Gastrocnemius medialis (tissue), 4 donors: ENCODE measurements around the gene CMPK2. TPM values are rescaled to one million over a fixed set of nuclear protein-coding genes. Genes with fewer than 3 reads are reported as not detected.

Experiments used
- ATAC-seq, 2 donors: fragments of 150-250 bp; one replicate each; pipeline ENCODE4 v1.9.1; 2016
- DNase-seq, 2 donors: peaks; one replicate each; pipeline ENCODE4 v3.0.0-alpha.2; 2019
- H3K27ac ChIP-seq, 4 donors: fragments of 200-600 bp; sonication (generic); 1 replicate in 1 of 4; 2 replicates in 3 of 4; pipeline ENCODE4 v1.5.1; 2016 to 2018; ENCODE audit warnings: mild to moderate bottlenecking in 2 of 4, moderate library complexity in 1 of 4
- H3K27me3 ChIP-seq, 3 donors: fragments of 200-600 bp; sonication (generic) in 2 of 3; 1 replicate in 1 of 3; 2 replicates in 2 of 3; pipeline versions ENCODE4 v1.5.1 to v1.6.0; 2016 to 2019; ENCODE audit warnings: mild to moderate bottlenecking in 1 of 3, moderate library complexity in 1 of 3
- H3K36me3 ChIP-seq, 2 donors: fragments of 200-600 bp; sonication (generic) in 1 of 2; one replicate each; pipeline ENCODE4 v1.5.1; 2017 to 2018
- H3K4me1 ChIP-seq, 2 donors: fragments of 200-600 bp; sonication (generic) in 1 of 2; one replicate each; pipeline ENCODE4 v1.5.1; 2016 to 2017; ENCODE audit warnings: mild to moderate bottlenecking in 2 of 2
- H3K4me3 ChIP-seq, 4 donors: fragments of 200-600 bp; sonication (generic) in 3 of 4; 1 replicate in 1 of 4; 2 replicates in 3 of 4; pipeline ENCODE4 v1.5.1; 2016 to 2019; ENCODE audit warnings: mild to moderate bottlenecking in 2 of 4
- H3K9me3 ChIP-seq, 3 donors: fragments of 200-600 bp; sonication (generic) in 2 of 3; 1 replicate in 1 of 3; 2 replicates in 2 of 3; pipeline ENCODE4 v1.5.1; 2016 to 2019
- POLR2A ChIP-seq, 2 donors: fragments of 450-650 bp; IDR thresholded peaks; one replicate each; pipeline ENCODE4 v1.6.1; 2017; ENCODE audit warnings: antibody characterized with exemption in 2 of 2, mild to moderate bottlenecking in 2 of 2, moderate library complexity in 2 of 2
- in situ Hi-C, 4 donors: fragments of 200-750 bp; cut with MboI; loops; one replicate each; pipeline versions ENCODE4 v1.15.0 to v1.8.0; 2017; ENCODE audit warnings: low sequenced_read_pairs in 4 of 4
- intact Hi-C: fragments of 100-400 bp; cut with DNase I; formaldehyde crosslinking; loops from one replicate; pipeline ENCODE4 v1.15.1; 2023; ENCODE audit warnings: low total_unique reads
- total RNA-seq, 4 donors: library from RNA; depleted of rRNA; stranded (reverse); fragments of >200 nt; gene quantifications; one replicate each; pipeline versions ENCODE4 v1.1.0 to v1.2.3, GENCODE V29; 2016
- TF ChIP-seq, protein P1 (sequence below), 5 experiments: fragments of 450-650 bp in 3 of 5; fragments of 200-600 bp in 2 of 5; sonication (generic) in 2 of 5; IDR thresholded peaks in 4 of 5; conservative IDR thresholded peaks in 1 of 5; 1 replicate in 4 of 5; 2 replicates in 1 of 5; pipeline ENCODE4 v1.5.1; 2016 to 2019; ENCODE audit warnings: antibody characterized with exemption in 5 of 5, mild to moderate bottlenecking in 3 of 5, moderate library complexity in 3 of 5

The CMPK2 gene
- total RNA-seq, 4 donors from 2014 or later, result 2.1 to 12.2 (median 3.3) TPM

DNA sequence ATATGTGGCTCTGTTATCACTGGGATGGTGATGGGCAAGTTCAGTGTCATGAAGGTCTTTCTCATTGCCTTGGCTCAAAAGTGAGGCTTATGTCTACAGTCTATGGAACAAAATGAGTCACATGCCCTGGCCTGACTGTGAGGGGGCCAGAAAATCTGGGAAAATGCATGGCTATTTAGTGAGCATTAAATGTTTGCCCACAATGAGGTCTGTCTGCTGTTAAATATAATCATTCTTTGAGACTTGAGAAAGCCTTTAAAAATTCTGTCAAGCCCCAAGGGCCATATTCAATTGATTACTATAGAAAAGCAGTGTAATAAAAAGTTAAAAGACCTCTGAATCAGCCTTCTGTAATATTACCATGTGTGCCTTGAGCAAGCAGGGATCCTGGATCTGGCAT lies 46.0 kb upstream of the CMPK2 start:
- ATAC-seq (no peak), DNase-seq (no peak)
- Histone ChIP-seq H3K27me3 (no peaks in the 10 kb centered on the region), H3K4me1 (peaks cover 0 to under 1% of the 10 kb centered on the region in 2 donors), H3K36me3 (no peaks in the 10 kb centered on the region), H3K4me3 (no peak overlapping the region), H3K27ac (no peak overlapping the region), H3K9me3 (no peaks in the 10 kb centered on the region)
- in situ Hi-C loops (loop anchor here in 1 of 4 donors (5.0 kb wide), 1 partner anchor 116 kb away; no protein-coding TSS in a partner anchor), intact Hi-C loops (no loop called here)
- TF ChIP-seq, protein P1, sequence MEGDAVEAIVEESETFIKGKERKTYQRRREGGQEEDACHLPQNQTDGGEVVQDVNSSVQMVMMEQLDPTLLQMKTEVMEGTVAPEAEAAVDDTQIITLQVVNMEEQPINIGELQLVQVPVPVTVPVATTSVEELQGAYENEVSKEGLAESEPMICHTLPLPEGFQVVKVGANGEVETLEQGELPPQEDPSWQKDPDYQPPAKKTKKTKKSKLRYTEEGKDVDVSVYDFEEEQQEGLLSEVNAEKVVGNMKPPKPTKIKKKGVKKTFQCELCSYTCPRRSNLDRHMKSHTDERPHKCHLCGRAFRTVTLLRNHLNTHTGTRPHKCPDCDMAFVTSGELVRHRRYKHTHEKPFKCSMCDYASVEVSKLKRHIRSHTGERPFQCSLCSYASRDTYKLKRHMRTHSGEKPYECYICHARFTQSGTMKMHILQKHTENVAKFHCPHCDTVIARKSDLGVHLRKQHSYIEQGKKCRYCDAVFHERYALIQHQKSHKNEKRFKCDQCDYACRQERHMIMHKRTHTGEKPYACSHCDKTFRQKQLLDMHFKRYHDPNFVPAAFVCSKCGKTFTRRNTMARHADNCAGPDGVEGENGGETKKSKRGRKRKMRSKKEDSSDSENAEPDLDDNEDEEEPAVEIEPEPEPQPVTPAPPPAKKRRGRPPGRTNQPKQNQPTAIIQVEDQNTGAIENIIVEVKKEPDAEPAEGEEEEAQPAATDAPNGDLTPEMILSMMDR (IDR thresholded peaks at IDR 0.05 in 4 of 5, conservative IDR thresholded peaks at IDR 0.05 in 1 of 5), result no peak
- TF ChIP-seq POLR2A (IDR thresholded peaks at IDR 0.05), result no peak

DNA sequence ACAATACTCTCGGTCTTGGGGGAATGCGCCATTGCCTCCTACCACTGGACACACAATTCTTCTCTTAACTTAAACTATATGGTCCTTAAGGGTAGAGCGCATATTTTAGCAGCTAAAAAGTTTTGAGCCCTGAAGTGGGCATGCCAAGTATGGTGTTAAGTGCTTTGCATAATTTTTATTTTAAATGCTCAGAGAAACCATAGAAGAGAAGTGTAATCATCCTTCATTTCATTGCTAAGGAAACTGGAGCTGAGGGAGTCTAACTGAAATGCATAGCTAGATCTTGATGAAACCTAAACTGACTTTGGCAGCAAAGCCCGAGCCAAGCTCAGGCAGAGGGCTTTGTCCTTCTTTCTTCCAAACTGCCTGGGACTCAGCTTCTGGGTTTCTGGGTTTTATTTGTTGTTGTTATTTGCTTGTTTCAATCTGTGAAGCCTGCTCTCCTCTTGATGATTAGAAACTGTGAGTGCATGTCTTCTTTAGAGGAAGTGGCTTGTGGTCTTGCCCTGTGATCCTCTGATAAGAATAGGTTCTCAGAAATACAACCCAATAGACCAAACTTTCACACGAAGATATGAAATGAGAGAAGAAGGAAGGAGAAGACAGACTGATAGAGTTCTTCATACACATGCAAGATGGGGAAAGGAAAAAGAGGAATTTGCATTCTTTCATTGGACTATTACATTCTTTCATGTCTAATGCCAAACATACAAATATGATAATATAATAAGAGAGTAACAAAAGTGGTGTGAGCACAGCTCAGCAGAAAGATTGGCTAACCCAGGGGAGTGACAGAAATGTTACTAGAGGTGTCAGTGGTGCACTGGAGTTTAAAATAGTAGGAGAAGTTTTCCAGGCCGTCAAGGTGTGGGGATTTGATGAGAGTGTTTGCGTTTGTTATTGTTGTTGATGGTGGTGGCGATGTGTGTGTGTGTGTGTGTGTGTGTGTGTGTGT lies 44.0 kb upstream of the CMPK2 start:
- TF ChIP-seq POLR2A (IDR thresholded peaks at IDR 0.05), result no peak
- TF ChIP-seq, protein P1 (IDR thresholded peaks at IDR 0.05 in 4 of 5, conservative IDR thresholded peaks at IDR 0.05 in 1 of 5), result no peak
- DNase-seq, result no peak
- no peaks in the 10 kb centered on the region for H3K27me3 ChIP-seq
- in situ Hi-C loops (loop anchor here in 3 of 4 donors (5.0 to 10.0 kb wide), 3 partner anchors 118 to 135 kb away; no protein-coding TSS in a partner anchor), intact Hi-C loops (no loop called here)
- no peak overlapping the region for H3K4me3 ChIP-seq
- no peaks in the 10 kb centered on the region for H3K36me3 ChIP-seq
- no peak for ATAC-seq
- no peaks in the 10 kb centered on the region for H3K4me1 ChIP-seq
- H3K27ac ChIP-seq, result no peak overlapping the region
- H3K9me3 ChIP-seq, result no peaks in the 10 kb centered on the region

DNA sequence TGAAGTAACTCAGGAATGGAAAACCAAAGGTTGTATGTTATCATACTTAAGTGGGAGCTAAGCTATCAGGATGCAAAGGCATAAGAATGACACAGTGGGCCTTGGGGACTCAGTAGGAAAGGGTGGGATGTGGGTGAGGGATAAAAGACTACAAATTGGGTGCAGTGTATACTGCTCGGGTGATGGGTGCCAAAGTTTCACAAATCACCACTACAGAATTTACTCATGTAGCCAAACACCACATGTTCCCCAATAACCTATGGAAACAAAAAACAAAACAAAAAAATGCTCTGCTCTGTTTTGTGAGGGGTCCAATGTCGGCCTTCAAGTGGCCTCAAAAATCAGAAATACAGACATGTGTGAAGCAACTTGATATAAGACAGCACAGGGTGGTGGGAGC lies 42.6 kb upstream of the CMPK2 start:
- H3K9me3 ChIP-seq, result no peaks in the 10 kb centered on the region
- no peaks in the 10 kb centered on the region for H3K4me1 ChIP-seq
- DNase-seq (no peak), ATAC-seq (no peak)
- TF ChIP-seq, protein P1 (IDR thresholded peaks at IDR 0.05 in 4 of 5, conservative IDR thresholded peaks at IDR 0.05 in 1 of 5), result no peak
- no peak for TF ChIP-seq POLR2A (IDR thresholded peaks at IDR 0.05)
- intact Hi-C loops, result no loop called here
- H3K27ac ChIP-seq, result no peak overlapping the region
- no peaks in the 10 kb centered on the region for H3K27me3 ChIP-seq
- in situ Hi-C loops, result loop anchor here in 2 of 4 donors (5.0 to 10.0 kb wide), 2 partner anchors 134 to 137 kb away; no protein-coding TSS in a partner anchor
- H3K36me3 ChIP-seq, result no peaks in the 10 kb centered on the region
- no peak overlapping the region for H3K4me3 ChIP-seq

DNA sequence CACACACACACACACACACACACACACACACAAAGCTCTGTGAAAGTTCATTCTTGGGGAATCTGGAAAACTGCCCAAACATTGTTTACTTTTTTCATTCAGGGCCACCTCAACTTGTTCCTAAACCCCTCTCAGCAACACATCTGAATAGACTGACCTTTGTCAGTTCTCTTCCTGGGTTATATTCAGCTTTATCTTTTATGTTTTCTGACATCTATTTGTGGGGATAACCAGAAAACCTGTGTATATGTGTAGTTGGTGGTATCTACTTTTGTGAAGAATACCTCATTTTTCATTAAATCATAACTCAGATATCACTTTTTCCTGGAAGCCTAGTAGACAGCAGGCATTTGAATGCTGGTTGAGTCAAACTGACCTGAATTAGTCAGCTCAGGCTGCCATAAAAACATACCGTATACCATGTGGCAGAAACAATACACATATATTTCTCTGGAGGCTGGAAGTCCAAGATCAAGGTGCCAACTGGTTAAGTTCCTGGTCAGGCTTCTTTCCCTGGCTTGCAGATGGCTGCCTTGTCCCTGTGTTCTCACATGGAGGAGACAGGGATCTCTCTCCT lies 40.5 kb upstream of the CMPK2 start:
- Histone ChIP-seq H3K9me3 (no peaks in the 10 kb centered on the region), H3K4me1 (no peaks in the 10 kb centered on the region), H3K4me3 (no peak overlapping the region), H3K27ac (no peak overlapping the region), H3K27me3 (no peaks in the 10 kb centered on the region), H3K36me3 (no peaks in the 10 kb centered on the region)
- ATAC-seq (no peak), DNase-seq (no peak)
- intact Hi-C loops, result no loop called here
- TF ChIP-seq, protein P1 (IDR thresholded peaks at IDR 0.05 in 4 of 5, conservative IDR thresholded peaks at IDR 0.05 in 1 of 5), result no peak
- no peak for TF ChIP-seq POLR2A (IDR thresholded peaks at IDR 0.05)
- in situ Hi-C loops, result loop anchor here in 2 of 4 donors (5.0 to 10.0 kb wide), 2 partner anchors 136 to 139 kb away; no protein-coding TSS in a partner anchor
